ENCODE results near the gene CDC23.
A peak's percentile ranks its signal among the peaks of the same experiment; 100 is the strongest.
"Not testable (repeated sequence)": the region's sequence is repeated elsewhere in the genome, so short reads cannot be mapped to it uniquely, and the experiment has no call there.

CDC23 gene

DNA sequence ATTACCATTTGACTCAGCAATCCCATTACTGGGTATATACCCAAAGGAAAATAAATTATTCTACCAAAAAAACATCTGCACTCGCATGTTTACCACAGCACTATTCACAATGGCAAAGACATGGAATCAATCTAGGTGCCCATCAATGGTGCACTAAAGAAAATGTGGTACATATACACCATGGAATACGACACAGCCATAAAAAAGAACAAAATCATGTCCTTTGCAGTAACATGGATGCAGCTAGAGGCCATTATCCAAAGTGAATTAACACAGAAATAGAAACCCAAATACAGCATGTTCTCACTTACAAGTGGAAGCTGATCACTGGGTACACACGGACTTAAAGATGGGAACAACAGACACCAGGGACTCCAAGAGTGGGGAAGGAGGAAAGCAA, 2.1 kb downstream of the CDC23 start:
- DNase-seq (ENCODE audit: low spot score) = no peak

DNA sequence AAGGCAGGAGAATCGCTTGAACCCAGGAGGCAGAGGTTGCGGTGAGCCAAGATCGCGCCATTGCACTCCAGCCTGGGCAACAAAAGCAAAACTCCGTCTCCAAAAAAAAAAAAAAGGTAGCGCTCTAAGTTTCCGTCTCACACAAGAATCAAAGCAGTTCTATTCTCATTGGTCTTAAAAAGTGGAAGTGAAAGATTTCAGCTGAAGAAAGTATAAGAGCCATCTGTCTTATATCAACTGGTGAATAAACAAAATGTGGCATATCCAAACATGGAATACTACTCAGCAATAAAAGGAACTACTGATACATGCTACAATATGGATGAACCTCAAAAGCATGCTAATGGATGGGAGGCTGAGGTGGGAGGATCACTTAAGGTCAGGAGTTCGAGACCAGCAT, 19.3 kb downstream of the CDC23 start:
- not testable (repeated sequence) for DNase-seq (ENCODE audit: low spot score)

DNA sequence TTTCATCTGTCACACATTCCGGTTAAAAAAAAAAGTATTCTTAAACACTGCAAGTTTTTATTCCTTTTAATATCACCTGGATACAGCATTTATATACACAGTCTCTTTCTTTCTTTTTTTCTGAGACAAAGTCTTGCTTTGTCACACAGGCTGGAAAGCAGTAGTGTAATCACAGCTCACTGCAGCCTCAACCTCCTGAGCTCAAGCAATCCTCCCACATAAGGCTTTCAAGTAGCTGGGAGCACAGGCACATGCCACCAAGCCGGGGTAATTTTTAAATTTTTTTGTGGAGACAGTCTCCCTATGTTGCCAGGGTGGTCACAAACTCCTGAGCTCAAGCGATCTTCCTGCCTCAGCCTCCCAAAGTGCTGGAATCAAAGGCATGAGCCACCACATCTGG, 20.3 kb downstream of the CDC23 start:
- DNase-seq (ENCODE audit: low spot score) = no peak

DNA sequence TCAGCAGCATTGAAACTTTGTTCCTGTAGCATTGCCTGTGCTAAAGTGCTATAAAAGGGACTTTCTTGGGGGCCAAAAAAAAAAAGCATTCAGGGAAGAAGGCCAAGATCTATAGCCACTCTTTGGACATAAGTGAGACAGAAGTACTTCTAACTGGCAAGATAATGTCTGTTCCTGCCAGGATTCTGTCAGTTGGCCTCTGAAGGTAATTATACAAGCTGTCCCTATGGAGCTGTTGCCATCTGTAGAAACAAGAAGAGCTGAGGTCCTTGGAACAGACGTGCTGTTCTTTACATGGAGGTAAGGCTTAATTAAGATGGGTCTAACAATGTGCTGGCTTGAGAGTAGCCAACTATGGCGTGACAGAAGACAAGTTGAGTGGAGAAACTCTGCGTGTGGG, 24.5 kb downstream of the CDC23 start:
- DNase-seq (ENCODE audit: low spot score) = no peak

GRCh38 chr5:138186002-138186447, 27.1 kb downstream of the CDC23 start:
- no peak for DNase-seq (ENCODE audit: low spot score)

DNA sequence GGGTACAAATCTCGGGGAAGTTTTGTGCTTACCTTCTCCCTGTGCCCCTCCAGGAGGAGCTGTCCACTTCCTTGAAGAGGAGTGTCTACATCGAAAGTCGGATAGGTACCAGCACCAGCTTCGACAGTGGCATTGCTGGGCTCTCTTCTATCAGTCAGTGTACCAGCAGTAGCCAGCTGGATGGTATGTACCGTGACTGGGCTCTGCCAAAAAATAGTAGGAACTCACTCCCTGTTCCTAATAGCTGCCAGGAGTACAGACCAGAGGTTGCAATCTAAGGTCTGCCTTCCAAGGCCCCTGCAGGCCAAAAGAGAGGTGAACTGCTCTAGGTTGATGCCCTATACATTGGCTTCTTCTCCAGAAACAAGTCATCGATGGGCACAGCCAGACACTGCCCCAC, 30.3 kb downstream of the CDC23 start:
- no peak for DNase-seq (ENCODE audit: low spot score)

DNA sequence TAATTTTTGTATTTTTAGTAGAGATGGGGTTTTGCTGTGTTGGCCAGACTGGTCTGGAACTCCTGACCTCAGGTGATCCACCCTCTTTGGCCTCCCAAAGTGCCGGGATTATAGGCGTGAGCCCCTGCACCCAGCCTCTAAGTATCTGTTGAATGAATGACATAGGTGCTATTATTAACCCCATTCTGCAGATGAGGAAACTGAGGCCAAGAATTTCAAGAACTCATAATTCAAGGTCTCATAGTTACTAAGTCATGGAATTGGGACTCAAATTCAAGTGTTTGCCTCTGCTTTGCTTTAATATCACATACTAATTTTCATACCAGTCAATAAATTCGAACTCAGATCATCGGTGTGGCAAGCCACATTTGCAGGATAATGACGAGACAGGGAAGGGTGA, 32.3 kb downstream of the CDC23 start:
- DNase-seq (ENCODE audit: low spot score) = no peak

GRCh38 chr5:138180183-138180782, 32.8 kb downstream of the CDC23 start:
- DNase-seq (ENCODE audit: low spot score) = peak; percentile 35

DNA sequence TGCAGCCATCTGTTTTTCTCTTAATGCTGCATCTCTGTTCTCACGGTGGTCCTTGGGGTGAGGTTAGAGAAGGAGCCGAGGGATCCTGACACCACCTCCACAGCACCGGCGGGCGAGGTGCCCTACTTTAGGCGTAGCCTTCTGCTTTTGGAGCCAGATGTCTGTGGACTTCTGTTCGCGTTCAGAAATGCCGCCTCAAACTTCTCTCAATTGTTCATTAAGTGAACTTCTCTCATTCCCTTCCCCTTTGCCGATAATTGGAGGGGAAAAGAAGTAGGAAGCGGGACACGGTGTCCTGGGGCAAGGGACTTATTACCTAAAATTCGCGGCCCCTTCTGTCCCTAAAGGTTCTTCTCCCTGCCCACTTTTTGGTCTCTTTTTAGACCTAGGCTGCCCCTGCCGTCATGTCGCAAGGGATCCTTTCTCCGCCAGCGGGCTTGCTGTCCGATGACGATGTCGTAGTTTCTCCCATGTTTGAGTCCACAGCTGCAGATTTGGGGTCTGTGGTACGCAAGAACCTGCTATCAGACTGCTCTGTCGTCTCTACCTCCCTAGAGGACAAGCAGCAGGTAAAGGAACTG, 33.8 kb downstream of the CDC23 start:
- no peak for DNase-seq (ENCODE audit: low spot score)

GRCh38 chr5:138178516-138179276, 34.4 kb downstream of the CDC23 start, which contains the start of the genes BRD8 and KIF20A:
BRD8 (minus strand) TSS chr5:138178630; CDS start chr5:138178614, 16 bp downstream.
KIF20A (plus strand) TSS chr5:138179112; CDS start chr5:138179681, 569 bp downstream.
- peak; percentile 90 for DNase-seq (ENCODE audit: low spot score)

- DNase-seq (ENCODE audit: low spot score) = peak; percentile 30
Observed at GRCh38 chr5:138177941-138178515, 35.1 kb downstream of the CDC23 start.

- no peak for DNase-seq (ENCODE audit: low spot score)
Observed at GRCh38 chr5:138170299-138170698, 42.8 kb downstream of the CDC23 start.

GRCh38 chr5:138169124-138169523, 44.0 kb downstream of the CDC23 start:
- no peak for DNase-seq (ENCODE audit: low spot score)

GRCh38 chr5:138163721-138164120, 49.4 kb downstream of the CDC23 start:
- no peak for DNase-seq (ENCODE audit: low spot score)

- DNase-seq (ENCODE audit: low spot score) = no peak
Observed at GRCh38 chr5:138160706-138161105, 52.4 kb downstream of the CDC23 start.

GRCh38 chr5:138159666-138160065, 53.5 kb downstream of the CDC23 start:
- DNase-seq (ENCODE audit: low spot score) = no peak

GRCh38 chr5:138157626-138158025, 55.5 kb downstream of the CDC23 start:
- DNase-seq (ENCODE audit: low spot score) = no peak

- not testable (repeated sequence) for DNase-seq (ENCODE audit: low spot score)
Observed at GRCh38 chr5:138155977-138156376, 57.1 kb downstream of the CDC23 start.

GRCh38 chr5:138149530-138149929, 63.6 kb downstream of the CDC23 start:
- peak; percentile 27 for DNase-seq (ENCODE audit: low spot score)

- DNase-seq (ENCODE audit: low spot score) = no peak
Observed at GRCh38 chr5:138148811-138149210, 64.3 kb downstream of the CDC23 start.

GRCh38 chr5:138143578-138143977, 69.5 kb downstream of the CDC23 start:
- not testable (repeated sequence) for DNase-seq (ENCODE audit: low spot score)

- DNase-seq (ENCODE audit: low spot score) = no peak
Observed at GRCh38 chr5:138141734-138142133, 71.4 kb downstream of the CDC23 start.

GRCh38 chr5:138140268-138140667, 72.9 kb downstream of the CDC23 start:
- DNase-seq (ENCODE audit: low spot score) = no peak

Measured in hepatic stellate cell (primary cell).